OCI-LY3 (cell line): ENCODE measurements around the gene JAKMIP2.

Experiments used
- EZH2phosphoT487 ChIP-seq: fragments of 200-600 bp; shearing (Covaris generic); IDR thresholded peaks from 2 replicates; pipeline ENCODE4 v1.6.1; 2018; ENCODE audit warnings: antibody characterized with exemption, mixed run types, low read depth
- TF ChIP-seq, protein P1 (sequence below): fragments of 200-600, 300-600 bp; sonication (generic); IDR thresholded peaks from 2 replicates; pipeline ENCODE4 v1.5.1; 2014; ENCODE audit warnings: antibody characterized with exemption, low read length, low read depth

DNA sequence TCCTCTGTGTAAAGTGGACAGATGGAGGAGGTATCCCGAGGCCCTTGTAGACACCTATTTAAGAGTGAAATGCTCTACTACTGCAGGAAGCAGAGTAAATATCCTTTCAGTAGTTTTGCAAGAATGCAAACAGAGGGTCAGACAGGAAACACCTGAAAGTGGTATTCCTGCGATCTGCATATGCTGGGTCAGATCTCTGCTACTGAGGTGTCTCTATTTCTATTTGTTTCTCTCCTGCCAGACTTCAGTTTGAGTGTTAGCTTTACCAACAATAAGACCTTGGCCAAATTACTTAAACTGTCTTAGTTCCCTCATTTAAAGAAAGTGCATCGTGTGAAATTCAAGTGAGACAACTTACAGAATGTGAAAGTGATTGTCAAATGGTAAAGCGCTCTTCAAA lies 47.6 kb downstream of the JAKMIP2 start:
- no peak for TF ChIP-seq EZH2phosphoT487
- TF ChIP-seq, protein P1, sequence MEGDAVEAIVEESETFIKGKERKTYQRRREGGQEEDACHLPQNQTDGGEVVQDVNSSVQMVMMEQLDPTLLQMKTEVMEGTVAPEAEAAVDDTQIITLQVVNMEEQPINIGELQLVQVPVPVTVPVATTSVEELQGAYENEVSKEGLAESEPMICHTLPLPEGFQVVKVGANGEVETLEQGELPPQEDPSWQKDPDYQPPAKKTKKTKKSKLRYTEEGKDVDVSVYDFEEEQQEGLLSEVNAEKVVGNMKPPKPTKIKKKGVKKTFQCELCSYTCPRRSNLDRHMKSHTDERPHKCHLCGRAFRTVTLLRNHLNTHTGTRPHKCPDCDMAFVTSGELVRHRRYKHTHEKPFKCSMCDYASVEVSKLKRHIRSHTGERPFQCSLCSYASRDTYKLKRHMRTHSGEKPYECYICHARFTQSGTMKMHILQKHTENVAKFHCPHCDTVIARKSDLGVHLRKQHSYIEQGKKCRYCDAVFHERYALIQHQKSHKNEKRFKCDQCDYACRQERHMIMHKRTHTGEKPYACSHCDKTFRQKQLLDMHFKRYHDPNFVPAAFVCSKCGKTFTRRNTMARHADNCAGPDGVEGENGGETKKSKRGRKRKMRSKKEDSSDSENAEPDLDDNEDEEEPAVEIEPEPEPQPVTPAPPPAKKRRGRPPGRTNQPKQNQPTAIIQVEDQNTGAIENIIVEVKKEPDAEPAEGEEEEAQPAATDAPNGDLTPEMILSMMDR, result no peak
